RWPE1 (cell line): ENCODE data around the gene RYR1.
"Not testable (repeated sequence)": the region's sequence is repeated elsewhere in the genome, so short reads cannot be mapped to it uniquely, and the experiment has no call there.

Source experiments
- CTCF ChIA-PET: fragments of 350-600 bp; sonication (Branson Sonifier 250); formaldehyde crosslinking; extraction: SDS; loops from one replicate; lab custom pipeline; 2021; lab: Yijun Ruan, JAX
- POLR2A ChIA-PET: fragments of 400-600 bp; formaldehyde crosslinking; extraction: SDS; loops from one replicate; lab custom pipeline; 2020; ENCODE audit warnings: antibody characterized with exemption; ENCODE audit not compliant: low non-redundant PET; lab: Yijun Ruan, JAX
- DNase-seq: peaks from one replicate; pipeline ENCODE4 v3.0.0; 2012; ENCODE audit warnings: low spot score
- H3K27ac ChIP-seq: fragments of 450-650 bp; 2 replicates; pipeline ENCODE4 v1.5.1; 2017
- CTCF ChIP-seq: fragments of 450-650 bp; conservative IDR thresholded peaks from 2 replicates; pipeline ENCODE4 v1.5.1; 2017; ENCODE audit warnings: low read depth, mild to moderate bottlenecking

Gene RYR1

GRCh38 chr19:38506723-38507550 lies 73.4 kb downstream of the RYR1 start:
- peak; percentile 97 for DNase-seq
- no peak for TF ChIP-seq CTCF
- CTCF ChIA-PET, result interaction anchor here (0.6 kb wide), 1 partner anchor 14 kb away, joined by 3 read pairs; no protein-coding TSS in a partner anchor
- peak overlapping the region; percentile 41 for H3K27ac ChIP-seq
- POLR2A ChIA-PET, result no interaction called here

GRCh38 chr19:38507551-38508127 lies 74.1 kb downstream of the RYR1 start:
- no peak for TF ChIP-seq CTCF
- DNase-seq, result no peak
- peak overlapping the region; percentile 41 for H3K27ac ChIP-seq
- CTCF ChIA-PET, result interaction anchor here (0.6 kb wide), 1 partner anchor 15 kb away, joined by 3 read pairs; no protein-coding TSS in a partner anchor
- POLR2A ChIA-PET, result no interaction called here

GRCh38 chr19:38508507-38508906 lies 75.0 kb downstream of the RYR1 start:
- ChIA-PET POLR2A (no interaction called here), CTCF (no interaction called here)
- DNase-seq, result no peak
- no peak overlapping the region for H3K27ac ChIP-seq
- TF ChIP-seq CTCF, result no peak

- TF ChIP-seq CTCF, result no peak
- CTCF ChIA-PET, result no interaction called here
- DNase-seq, result no peak
- POLR2A ChIA-PET, result no interaction called here
- H3K27ac ChIP-seq, result no peak overlapping the region
Measured at GRCh38 chr19:38509027-38509426, 75.5 kb downstream of the RYR1 start.

- ChIA-PET CTCF (no interaction called here), POLR2A (no interaction called here)
- no peak for TF ChIP-seq CTCF
- no peak overlapping the region for H3K27ac ChIP-seq
- DNase-seq, result no peak
Measured at GRCh38 chr19:38511074-38511708, 77.7 kb downstream of the RYR1 start.

- ChIA-PET CTCF (no interaction called here), POLR2A (interaction anchor here (0.6 kb wide), 1 partner anchor 113 kb away, joined by 3 read pairs; no protein-coding TSS in a partner anchor)
- no peak for DNase-seq
- H3K27ac ChIP-seq, result no peak overlapping the region
- TF ChIP-seq CTCF, result no peak
Measured at GRCh38 chr19:38512277-38512676, 78.8 kb downstream of the RYR1 start.

GRCh38 chr19:38513156-38513555 lies 79.7 kb downstream of the RYR1 start:
- ChIA-PET CTCF (interaction anchor here (0.6 kb wide), 1 partner anchor 308 kb away, joined by 3 read pairs; no protein-coding TSS in a partner anchor), POLR2A (interaction anchor here (0.6 kb wide), 2 partner anchors 112 to 186 kb away, joined by 3 to 4 read pairs; no protein-coding TSS in a partner anchor)
- H3K27ac ChIP-seq, DNase-seq: not testable (repeated sequence)
